H9 (cell line): ENCODE data around the gene OTOGL. TPM values are rescaled to one million over a fixed set of nuclear protein-coding genes. Genes with fewer than 3 reads are reported as not detected.

Experiments
- DNase-seq: peaks from one replicate; pipeline ENCODE4 v3.0.0-alpha.2; 2017
- H2AFZ ChIP-seq: one replicate; pipeline ENCODE4 v1.6.1; 2013; ENCODE audit warnings: mild to moderate bottlenecking, low read length, control low read depth, moderate library complexity
- H2AK5ac ChIP-seq: 2 replicates; pipeline ENCODE4 v1.6.1; 2013; ENCODE audit warnings: low read length, control low read depth, mixed read lengths; ENCODE audit not compliant: insufficient read length
- H2BK120ac ChIP-seq: one replicate; pipeline ENCODE4 v1.6.1; 2013; ENCODE audit warnings: low read depth, mild to moderate bottlenecking, low read length, control low read depth, inconsistent platforms; ENCODE audit not compliant: poor library complexity, severe bottlenecking
- H2BK12ac ChIP-seq: 2 replicates; pipeline ENCODE4 v1.6.1; 2013; ENCODE audit warnings: low read length, control low read depth, mixed read lengths, low read depth; ENCODE audit not compliant: insufficient read length
- H2BK15ac ChIP-seq: 2 replicates; pipeline ENCODE4 v1.6.1; 2013; ENCODE audit warnings: low read depth, low read length, control low read depth
- H2BK20ac ChIP-seq: one replicate; pipeline ENCODE4 v1.6.1; 2013; ENCODE audit warnings: low read depth, mild to moderate bottlenecking, low read length, control low read depth, inconsistent platforms; ENCODE audit not compliant: poor library complexity, severe bottlenecking
- H2BK5ac ChIP-seq: 2 replicates; pipeline ENCODE4 v1.6.1; 2013; ENCODE audit warnings: low read length, control low read depth, mixed read lengths; ENCODE audit not compliant: insufficient read length
- H3K14ac ChIP-seq: 2 replicates; pipeline ENCODE4 v1.6.1; 2013; ENCODE audit warnings: low read length, control low read depth; ENCODE audit not compliant: insufficient read depth
- H3K18ac ChIP-seq: 2 replicates; pipeline ENCODE4 v1.6.1; 2013; ENCODE audit warnings: low read depth, mild to moderate bottlenecking, mixed read lengths, low read length, control low read depth; ENCODE audit not compliant: insufficient read length
- H3K23ac ChIP-seq: 2 replicates; pipeline ENCODE4 v1.6.1; 2013; ENCODE audit warnings: low read length, control low read depth, mixed read lengths, low read depth; ENCODE audit not compliant: insufficient read length
- H3K23me2 ChIP-seq: 2 replicates; pipeline ENCODE4 v1.6.1; 2013; ENCODE audit warnings: low read depth, mild to moderate bottlenecking, mixed read lengths, low read length, control low read depth; ENCODE audit not compliant: insufficient read length, poor library complexity, severe bottlenecking
- H3K27ac ChIP-seq: 2 replicates; pipeline ENCODE4 v1.5.1; 2013; ENCODE audit warnings: low read length, control low read depth, mixed read lengths, low read depth; ENCODE audit not compliant: insufficient read length
- H3K27me3 ChIP-seq: 2 replicates; pipeline ENCODE4 v1.6.1; 2013; ENCODE audit warnings: low read length, control low read depth, inconsistent platforms; ENCODE audit not compliant: insufficient read depth
- H3K4ac ChIP-seq: 2 replicates; pipeline ENCODE4 v1.6.1; 2013; ENCODE audit warnings: low read depth, mild to moderate bottlenecking, control low read depth, inconsistent platforms, low read length, moderate library complexity
- H3K4me1 ChIP-seq: 2 replicates; pipeline ENCODE4 v1.6.1; 2013; ENCODE audit warnings: low read length, control low read depth, inconsistent platforms; ENCODE audit not compliant: insufficient read depth
- H3K4me2 ChIP-seq: 2 replicates; pipeline ENCODE4 v1.6.1; 2013; ENCODE audit warnings: low read length, control low read depth, mixed read lengths; ENCODE audit not compliant: insufficient read length, insufficient read depth
- H3K56ac ChIP-seq: 2 replicates; pipeline ENCODE4 v1.6.1; 2013; ENCODE audit warnings: low read depth, mild to moderate bottlenecking, mixed read lengths, low read length, control low read depth; ENCODE audit not compliant: insufficient read length
- H3K79me1 ChIP-seq: 2 replicates; pipeline ENCODE4 v1.6.1; 2013; ENCODE audit warnings: low read depth, mild to moderate bottlenecking, moderate library complexity, low read length, control low read depth, inconsistent platforms; ENCODE audit not compliant: insufficient read depth, poor library complexity, severe bottlenecking
- H3K79me2 ChIP-seq: 2 replicates; pipeline ENCODE4 v1.6.1; 2013; ENCODE audit warnings: low read length, control low read depth, inconsistent platforms; ENCODE audit not compliant: insufficient read depth
- H3K9ac ChIP-seq: 2 replicates; pipeline ENCODE4 v1.6.1; 2013; ENCODE audit warnings: low read length, control low read depth, mixed read lengths; ENCODE audit not compliant: insufficient read length; ENCODE audit errors: extremely low read depth
- H3K9me3 ChIP-seq: one replicate; pipeline ENCODE4 v1.6.1; 2013; ENCODE audit warnings: low read depth, low read length, inconsistent platforms; ENCODE audit not compliant: control insufficient read depth
- H3T11ph ChIP-seq: one replicate; pipeline ENCODE4 v1.6.1; 2013; ENCODE audit warnings: mild to moderate bottlenecking, low read length, control low read depth, inconsistent platforms
- H4K20me1 ChIP-seq: one replicate; pipeline ENCODE4 v1.6.1; 2013; ENCODE audit not compliant: control insufficient read depth, insufficient read length, insufficient read depth
- H4K5ac ChIP-seq: 2 replicates; pipeline ENCODE4 v1.6.1; 2013; ENCODE audit warnings: low read depth, mild to moderate bottlenecking, mixed read lengths, low read length, control low read depth; ENCODE audit not compliant: insufficient read length
- H4K8ac ChIP-seq: replicated peaks from 2 replicates; pipeline ENCODE4 v1.6.1; 2013; ENCODE audit warnings: low read length, control low read depth, mixed read lengths, low read depth; ENCODE audit not compliant: insufficient read length
- H4K91ac ChIP-seq: 2 replicates; pipeline ENCODE4 v1.6.1; 2013; ENCODE audit warnings: low read depth, mild to moderate bottlenecking, moderate library complexity, mixed read lengths, low read length, control low read depth; ENCODE audit not compliant: insufficient read length
- H3K27ac Mint-ChIP-seq, 3 experiments: 2 replicates in 2 of 3; 3 replicates in 1 of 3; pipeline ENCODE4 v1.8.0; 2020 to 2021; ENCODE audit warnings: mixed read lengths in 3 of 3, mild to moderate bottlenecking in 1 of 3, moderate library complexity in 1 of 3
- H3K27me3 Mint-ChIP-seq: 2 replicates; pipeline ENCODE4 v1.8.0; 2021; ENCODE audit warnings: low read depth, mild to moderate bottlenecking, moderate library complexity, mixed read lengths
- H3K36me3 Mint-ChIP-seq, 3 experiments: 2 replicates in 2 of 3; 3 replicates in 1 of 3; pipeline ENCODE4 v1.8.0; 2020 to 2021; ENCODE audit warnings: low read depth in 3 of 3, mixed read lengths in 3 of 3; ENCODE audit not compliant: insufficient read depth in 1 of 3
- H3K4me1 Mint-ChIP-seq, 2 experiments: 2 replicates each; pipeline ENCODE4 v1.8.0; 2020; ENCODE audit warnings: mixed read lengths in 2 of 2
- H3K4me3 Mint-ChIP-seq, 2 experiments: 2 replicates in 1 of 2; 3 replicates in 1 of 2; pipeline ENCODE4 v1.8.0; 2020 to 2021; ENCODE audit warnings: mild to moderate bottlenecking in 2 of 2, mixed read lengths in 2 of 2, moderate library complexity in 1 of 2
- H3K9me3 Mint-ChIP-seq, 2 experiments: 2 replicates in 1 of 2; 3 replicates in 1 of 2; pipeline ENCODE4 v1.8.0; 2020; ENCODE audit warnings: mild to moderate bottlenecking in 2 of 2, mixed read lengths in 2 of 2, moderate library complexity in 1 of 2
- WGBS: extraction: QIAGEN DNeasy Blood & Tissue Kit; methylation state at CpG from one replicate; pipeline ENCODE4 v1.1.7; 2013; ENCODE audit warnings: missing lambda C conversion rate, low lambda C conversion rate, mixed read lengths; ENCODE audit not compliant: insufficient read length; ENCODE audit errors: extremely low coverage; 5-methylcytosine and 5-hydroxymethylcytosine counted together
- total RNA-seq: library from RNA; stranded (reverse); gene quantifications from 2 replicates; pipeline ENCODE4 v1.2.1, GENCODE V29; 2021
- TF ChIP-seq, protein P1 (sequence below): fragments of 200-600 bp; sonication (generic); conservative IDR thresholded peaks from 3 replicates; pipeline ENCODE4 v1.8.0; 2021; ENCODE audit warnings: antibody characterized with exemption, mild to moderate bottlenecking

Gene OTOGL
- total RNA-seq, 1 experiment from 2014 or later: 0.11 TPM

DNA sequence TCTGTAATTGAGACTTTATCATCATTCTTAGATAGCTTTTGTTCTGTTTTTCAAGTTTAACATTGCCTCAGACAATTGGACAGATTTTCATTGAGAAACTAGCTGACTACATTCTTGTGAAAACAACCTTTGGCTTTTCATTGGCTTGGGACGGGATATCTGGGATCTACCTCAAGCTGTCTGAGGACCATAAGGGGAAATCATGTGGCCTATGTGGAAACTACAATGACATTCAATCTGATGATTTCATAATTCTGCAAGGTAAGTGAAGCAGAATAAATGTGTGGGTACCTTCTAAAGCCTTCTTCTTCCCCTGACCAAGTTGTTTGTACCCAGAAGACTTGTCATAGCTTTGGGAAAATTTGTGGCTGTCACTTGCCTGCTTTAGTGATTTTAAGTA, 133.5 kb downstream of the OTOGL start:
- no peak overlapping the region for H3K14ac ChIP-seq
- no peaks in the 10 kb centered on the region for H3K36me3 Mint-ChIP-seq
- H2BK15ac ChIP-seq: no peak overlapping the region
- no peaks in the 10 kb centered on the region; the same call in 1 of the 2 replicates for H3K4me1 ChIP-seq
- H3K79me1 ChIP-seq: no peaks in the 10 kb centered on the region
- H3K79me2 ChIP-seq: no peaks in the 10 kb centered on the region
- H3K23ac ChIP-seq: no peak overlapping the region
- H3K9me3 ChIP-seq: no peaks in the 10 kb centered on the region
- no peak overlapping the region for H3K27ac Mint-ChIP-seq
- H4K91ac ChIP-seq: no peak overlapping the region
- no peak for DNase-seq
- H4K5ac ChIP-seq: no peak overlapping the region
- H3K4me1 Mint-ChIP-seq: peaks cover 16 to 20% of the 10 kb centered on the region in 2 experiments
- no peaks in the 10 kb centered on the region for H3K23me2 ChIP-seq
- H3K4ac ChIP-seq: no peak overlapping the region
- H2AFZ ChIP-seq: no peak overlapping the region
- H3T11ph ChIP-seq: no peak overlapping the region
- H3K4me3 Mint-ChIP-seq: no peak overlapping the region
- H2BK20ac ChIP-seq: no peak overlapping the region
- H2BK120ac ChIP-seq: no peak overlapping the region
- no peak overlapping the region for H3K56ac ChIP-seq
- H3K27ac ChIP-seq: no peak overlapping the region
- no peak overlapping the region for H3K9ac ChIP-seq
- no peak overlapping the region for H2BK12ac ChIP-seq
- TF ChIP-seq, protein P1, sequence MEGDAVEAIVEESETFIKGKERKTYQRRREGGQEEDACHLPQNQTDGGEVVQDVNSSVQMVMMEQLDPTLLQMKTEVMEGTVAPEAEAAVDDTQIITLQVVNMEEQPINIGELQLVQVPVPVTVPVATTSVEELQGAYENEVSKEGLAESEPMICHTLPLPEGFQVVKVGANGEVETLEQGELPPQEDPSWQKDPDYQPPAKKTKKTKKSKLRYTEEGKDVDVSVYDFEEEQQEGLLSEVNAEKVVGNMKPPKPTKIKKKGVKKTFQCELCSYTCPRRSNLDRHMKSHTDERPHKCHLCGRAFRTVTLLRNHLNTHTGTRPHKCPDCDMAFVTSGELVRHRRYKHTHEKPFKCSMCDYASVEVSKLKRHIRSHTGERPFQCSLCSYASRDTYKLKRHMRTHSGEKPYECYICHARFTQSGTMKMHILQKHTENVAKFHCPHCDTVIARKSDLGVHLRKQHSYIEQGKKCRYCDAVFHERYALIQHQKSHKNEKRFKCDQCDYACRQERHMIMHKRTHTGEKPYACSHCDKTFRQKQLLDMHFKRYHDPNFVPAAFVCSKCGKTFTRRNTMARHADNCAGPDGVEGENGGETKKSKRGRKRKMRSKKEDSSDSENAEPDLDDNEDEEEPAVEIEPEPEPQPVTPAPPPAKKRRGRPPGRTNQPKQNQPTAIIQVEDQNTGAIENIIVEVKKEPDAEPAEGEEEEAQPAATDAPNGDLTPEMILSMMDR: no peak
- H2AK5ac ChIP-seq: no peak overlapping the region
- no peaks in the 10 kb centered on the region; the same call in 1 of the 2 replicates for H3K27me3 Mint-ChIP-seq
- no CpG with 5 or more reads among the region's 1 CpG for WGBS
- no peak overlapping the region for H2BK5ac ChIP-seq
- no peak overlapping the region for H3K4me2 ChIP-seq
- no peaks in the 10 kb centered on the region for H3K9me3 Mint-ChIP-seq
- no peaks in the 10 kb centered on the region for H3K27me3 ChIP-seq
- no peak overlapping the region for H3K18ac ChIP-seq
- no peaks in the 10 kb centered on the region for H4K20me1 ChIP-seq
- H4K8ac ChIP-seq: no peak overlapping the region
